Activated CD8-positive, alpha-beta T cell treated with anti-CD3 and anti-CD28 coated beads, Interleukin-2, amount 10 ng/mL, durations not matched to agents 7 days and 5 days (primary cell): Measurements from ENCODE around the gene PLET1. TPM values are rescaled to one million over a fixed set of nuclear protein-coding genes. Genes with fewer than 3 reads are reported as not detected.

Experiments
- ATAC-seq: fragments of 150-1000 bp; cut with Tn5 transposase; one replicate; pipeline ENCODE4 v1.10.0; 2021; ENCODE audit warnings: moderate library complexity
- CTCF ChIA-PET: fragments of 350-600 bp; sonication (Branson Sonifier 250); formaldehyde crosslinking; loops from one replicate; lab custom pipeline; 2021; ENCODE audit warnings: antibody characterized with exemption; lab: Charles Lee
- POLR2A ChIA-PET: fragments of 350-600 bp; sonication (Branson Sonifier 250); formaldehyde crosslinking; loops from one replicate; lab custom pipeline; 2021; ENCODE audit warnings: antibody characterized with exemption; lab: Charles Lee
- DNase-seq: peaks from one replicate; pipeline ENCODE4 v3.0.0-alpha.2; 2020
- H3K27ac Mint-ChIP-seq: one replicate; pipeline ENCODE4 v1.8.0; 2021; ENCODE audit warnings: mild to moderate bottlenecking, mixed read lengths
- H3K27me3 Mint-ChIP-seq: one replicate; pipeline ENCODE4 v1.8.0; 2021; ENCODE audit warnings: low read depth, mixed read lengths
- H3K36me3 Mint-ChIP-seq: one replicate; pipeline ENCODE4 v1.8.0; 2021; ENCODE audit warnings: low read depth, mixed read lengths
- H3K4me1 Mint-ChIP-seq: one replicate; pipeline ENCODE4 v1.8.0; 2021; ENCODE audit warnings: low read depth, mixed read lengths
- H3K4me3 Mint-ChIP-seq: one replicate; pipeline ENCODE4 v1.8.0; 2021; ENCODE audit warnings: mild to moderate bottlenecking, mixed read lengths
- H3K9me3 Mint-ChIP-seq: one replicate; pipeline ENCODE4 v1.8.0; 2022; ENCODE audit warnings: mixed read lengths; ENCODE audit not compliant: insufficient read depth
- total RNA-seq, 2 experiments: library from RNA; stranded (reverse); gene quantifications; one replicate each; pipeline ENCODE4 v1.2.3, GENCODE V29; 2021

PLET1 gene
- total RNA-seq, 2 experiments from 2014 or later = not detected

DNA sequence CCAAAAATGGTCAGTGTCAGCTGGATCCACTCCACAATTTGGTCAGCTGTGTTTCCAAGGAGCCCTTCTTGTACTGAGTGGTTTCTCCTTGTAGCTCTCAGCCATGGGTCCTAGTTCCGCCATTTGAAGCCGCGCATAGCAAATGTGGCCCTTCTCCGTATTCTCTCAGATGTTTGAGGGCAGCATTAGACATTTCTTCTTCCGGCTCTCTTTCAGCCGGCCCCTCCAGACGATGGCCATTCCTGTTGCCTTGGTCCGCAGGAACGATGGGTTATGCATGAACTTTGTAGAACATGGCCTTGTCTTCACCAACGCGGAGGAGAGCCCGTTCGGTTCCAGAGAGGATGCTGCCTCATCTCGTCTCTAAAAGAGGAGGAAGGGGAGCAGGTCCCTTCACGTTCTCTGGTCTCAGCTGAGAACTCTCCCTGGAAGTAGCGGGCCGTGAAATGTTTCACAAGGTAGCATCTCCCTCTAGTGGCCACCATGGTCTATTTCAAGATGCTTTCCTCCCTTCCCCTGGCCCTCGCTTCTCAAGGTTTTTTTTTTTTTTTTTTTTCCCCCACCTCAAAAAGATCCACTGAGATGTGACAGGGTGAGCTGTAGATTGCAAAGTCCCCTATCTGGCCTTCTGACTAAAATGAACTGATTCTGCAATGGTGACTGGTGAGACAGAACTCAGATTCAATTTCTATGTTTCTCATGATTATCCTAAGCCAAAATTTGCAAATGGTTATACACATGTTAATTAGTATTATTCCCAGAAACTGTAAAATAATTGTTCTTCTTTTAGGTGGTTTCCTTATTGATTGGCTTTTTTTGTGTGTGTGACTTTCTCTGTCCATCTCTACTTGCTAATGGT is 19.8 kb upstream of the PLET1 start:
- peaks cover 35% of the 10 kb centered on the region for H3K4me1 Mint-ChIP-seq
- no peaks in the 10 kb centered on the region for H3K27me3 Mint-ChIP-seq
- CTCF ChIA-PET = interaction anchor here (0.6 to 7.5 kb wide), 49 partner anchors 8 to 1010 kb away, joined by 3 to 264 read pairs (median 5); partner anchors contain the start of genes ALG9, BCO2, PTS and SDHD
- DNase-seq (peak; percentile 81), ATAC-seq (peak; percentile 89)
- POLR2A ChIA-PET = interaction anchor here (0.6 to 1.0 kb wide), 3 partner anchors 11 to 354 kb away, joined by 3 to 4 read pairs (median 3); no protein-coding TSS in a partner anchor
- no peaks in the 10 kb centered on the region for H3K9me3 Mint-ChIP-seq
- H3K36me3 Mint-ChIP-seq = no peaks in the 10 kb centered on the region
- peak overlapping the region; percentile 87 for H3K4me3 Mint-ChIP-seq
- peak overlapping the region; percentile 82 for H3K27ac Mint-ChIP-seq

DNA sequence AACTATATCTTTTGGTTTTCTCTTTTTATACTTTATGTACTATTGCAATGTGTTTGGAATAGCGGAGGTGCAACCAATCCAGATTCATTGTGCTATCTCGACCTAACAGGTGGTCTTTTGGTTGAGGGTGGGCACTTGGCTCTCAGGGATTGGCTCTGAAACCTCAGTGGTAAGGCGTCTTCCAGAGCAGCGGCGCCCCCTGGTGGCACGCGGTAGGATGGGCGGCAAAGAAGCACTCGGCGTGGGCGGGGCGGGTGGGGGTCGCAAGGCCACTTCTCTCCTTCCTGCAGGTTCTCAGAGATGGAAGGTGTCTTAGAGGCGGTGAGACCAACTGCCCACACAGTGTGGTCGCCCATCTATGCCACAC is 19.2 kb upstream of the PLET1 start:
- DNase-seq (peak; percentile 81), ATAC-seq (peak; percentile 74)
- ChIA-PET POLR2A (interaction anchor here (0.6 to 1.0 kb wide), 2 partner anchors 11 to 59 kb away, joined by 3 to 4 read pairs; no protein-coding TSS in a partner anchor), CTCF (interaction anchor here (0.6 to 7.5 kb wide), 48 partner anchors 8 to 1034 kb away, joined by 3 to 264 read pairs (median 6); partner anchors contain the start of genes ALG9, BCO2, PTS and SDHD)
- Mint-ChIP-seq H3K9me3 (no peaks in the 10 kb centered on the region), H3K27me3 (no peaks in the 10 kb centered on the region), H3K36me3 (no peaks in the 10 kb centered on the region), H3K4me3 (peak overlapping the region; percentile 87), H3K27ac (no peak overlapping the region), H3K4me1 (peaks cover 35% of the 10 kb centered on the region)

DNA sequence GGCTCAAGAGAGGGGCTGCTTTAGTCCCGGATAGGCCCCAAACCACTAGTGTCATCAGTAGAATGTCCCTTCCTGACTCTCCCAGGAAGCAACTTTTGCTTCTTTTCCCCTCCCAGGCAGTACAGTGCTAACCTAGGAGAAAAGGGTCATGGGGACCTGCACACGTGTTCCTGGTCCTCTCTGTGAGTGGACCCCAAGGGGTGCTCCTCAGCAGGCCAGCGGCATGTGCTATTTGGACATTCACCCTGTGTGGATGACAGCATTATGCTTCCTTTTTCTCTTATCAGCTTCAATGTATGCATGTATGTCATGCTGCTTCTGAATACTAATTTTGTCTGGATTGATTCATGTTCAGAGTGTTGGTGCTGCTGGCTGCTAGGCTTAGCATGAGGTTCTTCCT is 18.1 kb upstream of the PLET1 start:
- ATAC-seq (no peak), DNase-seq (no peak)
- CTCF ChIA-PET = interaction anchor here (0.7 to 7.5 kb wide), 8 partner anchors 9 to 166 kb away, joined by 3 to 264 read pairs (median 28); partner anchors contain the start of gene PTS
- no peaks in the 10 kb centered on the region for H3K9me3 Mint-ChIP-seq
- no peak overlapping the region for H3K4me3 Mint-ChIP-seq
- H3K27me3 Mint-ChIP-seq = no peaks in the 10 kb centered on the region
- H3K36me3 Mint-ChIP-seq = no peaks in the 10 kb centered on the region
- H3K4me1 Mint-ChIP-seq = peaks cover 35% of the 10 kb centered on the region
- H3K27ac Mint-ChIP-seq = no peak overlapping the region
- POLR2A ChIA-PET = interaction anchor here (0.6 kb wide), 1 partner anchor 115 kb away, joined by 3 read pairs; no protein-coding TSS in a partner anchor

DNA sequence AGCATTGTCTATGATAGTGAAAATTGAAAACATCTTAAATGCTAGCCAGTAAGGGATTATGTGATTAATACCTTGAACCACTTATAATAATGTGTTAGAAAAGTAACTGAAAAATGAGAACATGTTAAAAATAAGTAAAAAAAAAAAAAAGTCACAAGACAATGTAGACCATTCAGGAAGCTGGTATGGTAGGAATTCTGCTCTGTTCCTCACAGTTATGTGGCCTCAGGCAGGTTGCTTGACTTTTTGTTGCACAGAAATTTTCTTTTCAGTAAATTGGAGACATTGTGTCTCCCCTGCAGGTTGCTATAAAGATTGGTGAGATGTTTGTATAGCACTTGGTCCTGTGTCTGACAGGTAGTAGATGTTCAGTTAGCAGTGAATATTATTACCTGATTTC is 17.3 kb upstream of the PLET1 start:
- CTCF ChIA-PET = interaction anchor here (4.5 to 7.5 kb wide), 3 partner anchors 54 to 166 kb away, joined by 52 to 264 read pairs (median 52); partner anchors contain the start of gene PTS
- Mint-ChIP-seq H3K4me3 (no peak overlapping the region), H3K27ac (no peak overlapping the region), H3K4me1 (peaks cover 35% of the 10 kb centered on the region), H3K27me3 (no peaks in the 10 kb centered on the region), H3K36me3 (no peaks in the 10 kb centered on the region), H3K9me3 (no peaks in the 10 kb centered on the region)
- POLR2A ChIA-PET = no interaction called here
- ATAC-seq (no peak), DNase-seq (no peak)

DNA sequence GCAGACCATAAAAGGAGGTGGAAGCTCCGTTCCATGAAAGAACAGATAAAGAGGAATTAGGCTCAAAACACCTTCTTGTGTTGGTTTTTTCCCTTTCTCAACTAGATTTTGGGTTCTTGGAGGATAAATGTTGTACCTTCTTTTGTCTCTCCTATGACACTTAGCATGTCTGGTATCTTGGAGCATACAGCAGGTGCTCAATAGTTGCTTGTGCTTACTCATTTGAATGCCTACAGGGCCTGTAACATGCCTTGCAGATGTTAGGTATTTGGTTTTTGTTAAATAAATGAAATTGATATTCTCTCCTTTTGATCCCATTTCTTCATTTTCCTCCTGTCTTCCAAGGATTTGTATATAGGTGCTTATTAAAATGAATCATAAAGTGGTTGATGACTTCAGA is 16.4 kb upstream of the PLET1 start:
- Mint-ChIP-seq H3K4me1 (peaks cover 33% of the 10 kb centered on the region), H3K4me3 (no peak overlapping the region), H3K27me3 (no peaks in the 10 kb centered on the region), H3K27ac (no peak overlapping the region), H3K9me3 (no peaks in the 10 kb centered on the region), H3K36me3 (no peaks in the 10 kb centered on the region)
- no peak for DNase-seq
- ChIA-PET POLR2A (no interaction called here), CTCF (interaction anchor here (1.9 kb wide), 1 partner anchor 57 kb away, joined by 9 read pairs; no protein-coding TSS in a partner anchor)
- ATAC-seq = no peak

DNA sequence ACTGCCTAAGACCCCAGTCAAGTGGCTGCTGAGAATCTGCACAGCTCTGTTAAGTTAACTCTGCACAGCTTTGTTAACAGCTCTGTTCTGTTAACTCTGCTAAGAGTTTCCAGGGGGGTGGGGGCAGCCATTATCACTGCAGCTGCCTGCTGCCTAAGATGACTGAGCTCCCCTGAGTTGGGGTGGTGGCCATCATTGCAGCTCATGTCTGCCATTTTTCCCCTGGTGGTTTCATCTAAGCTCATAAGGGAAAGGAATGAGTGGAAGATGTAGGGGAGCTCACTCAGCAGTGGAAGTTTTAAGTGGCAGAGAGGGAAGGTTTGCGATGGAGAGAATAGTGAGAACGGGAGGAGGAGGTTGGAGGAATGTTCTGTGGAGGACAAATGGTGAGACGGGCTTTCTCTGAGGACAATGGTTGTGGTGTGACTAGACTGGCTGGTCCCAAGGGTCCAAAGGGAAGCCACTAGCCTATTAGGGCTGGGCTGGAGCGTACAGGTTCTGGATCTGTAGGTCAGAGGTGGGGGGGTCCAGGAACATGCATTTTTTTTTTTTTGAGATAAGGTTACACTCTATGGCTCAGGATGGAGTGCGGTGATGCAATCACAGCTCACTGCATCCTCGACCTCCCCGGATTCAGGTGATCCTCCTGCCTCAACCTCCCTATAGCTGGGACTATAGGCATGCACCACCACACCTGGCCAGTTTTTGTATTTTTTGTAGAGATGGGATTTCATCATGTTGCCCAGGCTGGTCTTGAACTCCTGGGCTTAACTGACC is 13.5 kb upstream of the PLET1 start:
- H3K4me3 Mint-ChIP-seq = no peak overlapping the region
- ChIA-PET CTCF (interaction anchor here (0.7 kb wide), 1 partner anchor 33 kb away, joined by 4 read pairs; no protein-coding TSS in a partner anchor), POLR2A (no interaction called here)
- ATAC-seq (no peak), DNase-seq (no peak)
- no peaks in the 10 kb centered on the region for H3K27me3 Mint-ChIP-seq
- H3K36me3 Mint-ChIP-seq = no peaks in the 10 kb centered on the region
- peak overlapping the region; percentile 36 for H3K27ac Mint-ChIP-seq
- peaks cover 11% of the 10 kb centered on the region for H3K4me1 Mint-ChIP-seq
- no peaks in the 10 kb centered on the region for H3K9me3 Mint-ChIP-seq

DNA sequence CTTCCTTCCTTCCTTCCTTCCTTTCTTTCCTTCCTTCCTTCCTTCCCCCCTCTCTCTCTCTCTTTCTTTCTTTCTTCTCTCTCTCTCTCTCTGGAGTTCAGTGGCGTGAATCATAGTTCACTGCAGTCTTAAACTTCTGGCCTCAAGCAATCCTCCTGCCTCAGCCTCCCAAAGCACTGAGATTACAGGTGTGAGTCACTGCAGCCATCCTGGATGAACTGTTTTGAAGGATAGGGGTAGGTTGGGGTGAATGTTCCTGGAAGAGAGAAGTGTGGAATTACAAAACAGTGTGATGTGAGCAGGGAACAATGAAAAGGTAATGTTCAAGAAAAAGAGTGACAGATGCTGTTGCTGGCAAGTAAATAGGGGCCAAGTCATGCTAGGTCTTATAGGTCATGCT is 12.4 kb upstream of the PLET1 start:
- ATAC-seq (no peak), DNase-seq (no peak)
- H3K27ac Mint-ChIP-seq = no peak overlapping the region
- H3K9me3 Mint-ChIP-seq = no peaks in the 10 kb centered on the region
- ChIA-PET POLR2A (no interaction called here), CTCF (interaction anchor here (0.7 kb wide), 1 partner anchor 32 kb away, joined by 4 read pairs; no protein-coding TSS in a partner anchor)
- H3K36me3 Mint-ChIP-seq = no peaks in the 10 kb centered on the region
- H3K4me1 Mint-ChIP-seq = peaks cover 11% of the 10 kb centered on the region
- H3K4me3 Mint-ChIP-seq = no peak overlapping the region
- H3K27me3 Mint-ChIP-seq = no peaks in the 10 kb centered on the region

DNA sequence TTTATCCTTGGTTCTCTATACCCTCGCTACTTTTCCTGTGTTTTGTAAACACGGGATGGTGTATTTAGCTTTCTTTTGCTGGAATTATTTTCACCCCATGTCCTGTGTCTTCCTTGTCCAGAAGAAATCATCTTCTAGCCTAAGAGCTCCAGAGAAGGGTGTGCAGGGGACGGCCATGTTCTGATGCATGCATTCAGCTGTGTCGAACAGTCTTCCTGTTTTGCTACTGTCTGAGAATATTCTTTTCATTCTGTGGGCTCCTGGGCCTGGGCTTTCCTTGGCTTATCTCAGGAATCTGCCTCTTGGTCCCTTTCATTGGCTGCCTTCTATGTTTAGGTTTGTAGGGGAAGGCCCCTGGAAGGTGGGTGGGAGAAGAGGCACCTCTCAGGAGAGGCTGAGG is 10.6 kb upstream of the PLET1 start:
- H3K27me3 Mint-ChIP-seq = no peaks in the 10 kb centered on the region
- DNase-seq (no peak), ATAC-seq (no peak)
- peak overlapping the region; percentile 33 for H3K27ac Mint-ChIP-seq
- peaks cover 2% of the 10 kb centered on the region for H3K4me1 Mint-ChIP-seq
- POLR2A ChIA-PET = no interaction called here
- CTCF ChIA-PET = interaction anchor here (0.6 to 3.7 kb wide), 3 partner anchors 10 to 148 kb away, joined by 5 to 28 read pairs (median 5); no protein-coding TSS in a partner anchor
- no peak overlapping the region for H3K4me3 Mint-ChIP-seq
- H3K9me3 Mint-ChIP-seq = no peaks in the 10 kb centered on the region
- no peaks in the 10 kb centered on the region for H3K36me3 Mint-ChIP-seq

DNA sequence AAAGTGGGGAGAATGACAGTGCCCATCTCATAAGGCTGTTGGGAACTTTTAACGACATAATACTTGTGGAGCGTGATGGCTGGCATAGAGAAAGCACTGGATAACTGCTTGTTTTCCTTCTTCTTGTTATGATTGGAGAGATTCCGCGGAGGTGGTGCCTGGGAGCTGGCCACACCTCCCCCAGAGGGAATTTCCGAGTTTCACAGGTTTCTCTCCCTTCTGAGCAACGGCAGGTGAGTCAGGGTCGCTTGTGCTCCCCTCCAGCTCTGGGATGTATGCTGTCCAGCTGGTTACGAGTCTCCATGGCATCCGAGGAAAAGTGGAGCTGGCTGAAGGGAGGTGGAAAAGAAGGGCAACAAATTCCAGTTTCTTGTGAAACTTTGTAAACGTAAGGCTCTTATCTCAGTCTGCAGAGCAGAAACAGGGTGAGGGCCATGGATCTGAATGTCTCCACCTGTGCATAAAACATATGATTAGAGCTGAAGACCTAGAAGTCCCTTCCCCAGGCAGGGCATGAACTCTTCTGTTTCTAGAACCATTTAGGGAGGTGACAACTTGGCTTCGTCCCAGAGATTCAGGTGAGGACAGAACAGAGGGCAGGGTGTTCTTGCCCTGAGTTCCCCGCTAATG is 10.0 kb upstream of the PLET1 start:
- H3K27ac Mint-ChIP-seq = no peak overlapping the region
- H3K4me1 Mint-ChIP-seq = no peaks in the 10 kb centered on the region
- ChIA-PET POLR2A (no interaction called here), CTCF (interaction anchor here (1.8 to 3.7 kb wide), 2 partner anchors 10 to 51 kb away, joined by 5 to 28 read pairs; no protein-coding TSS in a partner anchor)
- no peak overlapping the region for H3K4me3 Mint-ChIP-seq
- no peaks in the 10 kb centered on the region for H3K27me3 Mint-ChIP-seq
- ATAC-seq (no peak), DNase-seq (no peak)
- no peaks in the 10 kb centered on the region for H3K9me3 Mint-ChIP-seq
- H3K36me3 Mint-ChIP-seq = no peaks in the 10 kb centered on the region

DNA sequence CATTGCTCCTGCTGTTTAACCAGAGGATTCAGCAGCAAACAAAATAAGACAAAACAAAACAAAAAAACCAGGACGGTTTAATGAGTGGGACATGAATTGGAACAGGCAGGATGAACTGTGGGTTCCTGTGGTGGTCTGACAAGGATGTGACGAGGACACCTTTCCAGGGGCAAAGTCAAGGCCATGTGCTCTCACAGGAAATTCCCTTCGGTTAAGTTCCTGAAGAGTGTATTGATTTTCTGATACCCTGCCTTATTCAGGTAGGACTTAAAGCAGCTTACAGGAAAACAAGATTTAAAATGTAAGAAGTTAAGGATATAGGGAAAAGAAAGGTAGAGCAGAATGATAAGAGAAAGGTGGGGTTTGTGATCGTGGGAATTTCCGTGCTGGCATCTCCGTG is 8.5 kb upstream of the PLET1 start:
- ATAC-seq (no peak), DNase-seq (no peak)
- POLR2A ChIA-PET = interaction anchor here (0.6 kb wide), 1 partner anchor 11 kb away, joined by 3 read pairs; no protein-coding TSS in a partner anchor
- no peaks in the 10 kb centered on the region for H3K36me3 Mint-ChIP-seq
- no peaks in the 10 kb centered on the region for H3K9me3 Mint-ChIP-seq
- H3K27ac Mint-ChIP-seq = no peak overlapping the region
- CTCF ChIA-PET = interaction anchor here (0.8 to 3.7 kb wide), 2 partner anchors 12 to 50 kb away, joined by 3 to 28 read pairs; no protein-coding TSS in a partner anchor
- no peaks in the 10 kb centered on the region for H3K27me3 Mint-ChIP-seq
- no peak overlapping the region for H3K4me3 Mint-ChIP-seq
- no peaks in the 10 kb centered on the region for H3K4me1 Mint-ChIP-seq

DNA sequence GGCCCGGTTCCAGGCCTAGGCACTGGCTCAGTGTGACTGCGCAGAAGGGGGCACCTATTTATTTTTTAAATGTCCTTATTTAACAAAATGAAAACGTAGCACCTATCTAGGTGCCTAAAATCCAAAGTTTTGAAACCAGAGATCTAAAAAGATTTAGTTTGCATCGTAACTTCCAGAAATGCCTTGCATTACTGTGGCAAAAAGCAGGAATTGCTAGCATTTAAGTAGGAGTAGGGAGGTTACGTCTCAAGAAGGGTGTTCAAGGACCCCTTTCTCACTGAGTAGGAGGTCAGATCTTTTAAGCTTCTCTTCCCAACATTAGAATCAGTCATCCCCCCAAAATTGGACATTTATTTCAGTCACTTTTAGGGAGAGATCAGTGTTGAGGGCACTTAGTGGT is 7.7 kb upstream of the PLET1 start:
- no peak overlapping the region for H3K4me3 Mint-ChIP-seq
- no peak overlapping the region for H3K27ac Mint-ChIP-seq
- no peaks in the 10 kb centered on the region for H3K36me3 Mint-ChIP-seq
- ChIA-PET POLR2A (no interaction called here), CTCF (interaction anchor here (3.7 kb wide), 1 partner anchor 12 kb away, joined by 28 read pairs; no protein-coding TSS in a partner anchor)
- no peaks in the 10 kb centered on the region for H3K9me3 Mint-ChIP-seq
- H3K4me1 Mint-ChIP-seq = no peaks in the 10 kb centered on the region
- DNase-seq (no peak), ATAC-seq (no peak)
- peaks cover 3% of the 10 kb centered on the region for H3K27me3 Mint-ChIP-seq
